ENCODE results near the gene ANKLE2.
"Not testable (repeated sequence)": the region's sequence is repeated elsewhere in the genome, so short reads cannot be mapped to it uniquely, and the experiment has no call there.

ANKLE2 gene

DNA sequence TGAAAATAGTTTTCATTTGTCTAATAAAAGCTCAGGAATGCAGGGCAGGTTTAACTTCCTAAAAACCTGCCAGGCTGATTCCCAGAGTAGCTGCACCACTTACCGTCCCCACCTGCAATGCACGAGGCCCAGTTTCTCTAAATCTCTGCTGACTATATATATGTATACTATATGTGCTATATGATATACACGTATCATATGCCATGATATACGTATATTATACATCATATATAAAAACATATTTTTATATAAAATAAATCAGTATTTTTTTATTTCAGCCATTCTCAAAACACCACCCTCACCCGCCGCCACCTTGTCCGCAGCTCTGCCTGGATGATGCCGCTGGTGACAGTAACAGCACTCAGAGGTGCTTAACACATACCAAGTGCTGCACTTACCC lies 2.3 kb downstream of the ANKLE2 start:
- no peak for DNase-seq
- Histone ChIP-seq H3K4me3 (ENCODE audit: low read depth, low read length) (peak overlapping the region; percentile 18), H3K27ac (peak overlapping the region; percentile 95), H3K36me3 (replicated peaks) (peaks cover 35% of the 10 kb centered on the region), H3K27me3 (replicated peaks) (no peaks in the 10 kb centered on the region)
- TF ChIP-seq, protein P1, sequence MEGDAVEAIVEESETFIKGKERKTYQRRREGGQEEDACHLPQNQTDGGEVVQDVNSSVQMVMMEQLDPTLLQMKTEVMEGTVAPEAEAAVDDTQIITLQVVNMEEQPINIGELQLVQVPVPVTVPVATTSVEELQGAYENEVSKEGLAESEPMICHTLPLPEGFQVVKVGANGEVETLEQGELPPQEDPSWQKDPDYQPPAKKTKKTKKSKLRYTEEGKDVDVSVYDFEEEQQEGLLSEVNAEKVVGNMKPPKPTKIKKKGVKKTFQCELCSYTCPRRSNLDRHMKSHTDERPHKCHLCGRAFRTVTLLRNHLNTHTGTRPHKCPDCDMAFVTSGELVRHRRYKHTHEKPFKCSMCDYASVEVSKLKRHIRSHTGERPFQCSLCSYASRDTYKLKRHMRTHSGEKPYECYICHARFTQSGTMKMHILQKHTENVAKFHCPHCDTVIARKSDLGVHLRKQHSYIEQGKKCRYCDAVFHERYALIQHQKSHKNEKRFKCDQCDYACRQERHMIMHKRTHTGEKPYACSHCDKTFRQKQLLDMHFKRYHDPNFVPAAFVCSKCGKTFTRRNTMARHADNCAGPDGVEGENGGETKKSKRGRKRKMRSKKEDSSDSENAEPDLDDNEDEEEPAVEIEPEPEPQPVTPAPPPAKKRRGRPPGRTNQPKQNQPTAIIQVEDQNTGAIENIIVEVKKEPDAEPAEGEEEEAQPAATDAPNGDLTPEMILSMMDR (IDR thresholded peaks at IDR 0.05; ENCODE audit: low read depth, low read length, missing control alignments), result no peak
- in situ Hi-C loops (cut with HindIII; ENCODE audit: low pct_ligation_motif_present, low sequenced_read_pairs), result no loop called here

DNA sequence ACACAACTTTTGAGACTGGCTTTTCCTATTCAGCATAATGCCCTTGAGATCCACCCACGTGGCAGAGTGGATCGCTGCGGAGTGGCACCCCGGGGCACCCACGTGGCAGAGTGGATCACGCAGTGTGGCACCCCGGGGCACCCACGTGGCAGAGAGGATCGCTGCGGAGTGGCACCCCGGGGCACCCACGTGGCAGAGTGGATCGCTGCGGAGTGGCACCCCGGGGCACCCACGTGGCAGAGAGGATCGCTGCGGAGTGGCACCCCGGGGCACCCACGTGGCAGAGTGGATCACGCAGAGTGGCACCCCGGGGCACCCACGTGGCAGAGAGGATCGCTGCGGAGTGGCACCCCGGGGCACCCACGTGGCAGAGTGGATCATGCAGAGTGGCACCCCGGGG lies 2.8 kb downstream of the ANKLE2 start:
- DNase-seq; H3K4me3 ChIP-seq (ENCODE audit: low read depth, low read length); H3K27ac ChIP-seq; in situ Hi-C loops (cut with HindIII; ENCODE audit: low pct_ligation_motif_present, low sequenced_read_pairs); H3K27me3 ChIP-seq (replicated peaks): not testable (repeated sequence)
- H3K36me3 ChIP-seq (replicated peaks), result peaks cover 40% of the 10 kb centered on the region

DNA sequence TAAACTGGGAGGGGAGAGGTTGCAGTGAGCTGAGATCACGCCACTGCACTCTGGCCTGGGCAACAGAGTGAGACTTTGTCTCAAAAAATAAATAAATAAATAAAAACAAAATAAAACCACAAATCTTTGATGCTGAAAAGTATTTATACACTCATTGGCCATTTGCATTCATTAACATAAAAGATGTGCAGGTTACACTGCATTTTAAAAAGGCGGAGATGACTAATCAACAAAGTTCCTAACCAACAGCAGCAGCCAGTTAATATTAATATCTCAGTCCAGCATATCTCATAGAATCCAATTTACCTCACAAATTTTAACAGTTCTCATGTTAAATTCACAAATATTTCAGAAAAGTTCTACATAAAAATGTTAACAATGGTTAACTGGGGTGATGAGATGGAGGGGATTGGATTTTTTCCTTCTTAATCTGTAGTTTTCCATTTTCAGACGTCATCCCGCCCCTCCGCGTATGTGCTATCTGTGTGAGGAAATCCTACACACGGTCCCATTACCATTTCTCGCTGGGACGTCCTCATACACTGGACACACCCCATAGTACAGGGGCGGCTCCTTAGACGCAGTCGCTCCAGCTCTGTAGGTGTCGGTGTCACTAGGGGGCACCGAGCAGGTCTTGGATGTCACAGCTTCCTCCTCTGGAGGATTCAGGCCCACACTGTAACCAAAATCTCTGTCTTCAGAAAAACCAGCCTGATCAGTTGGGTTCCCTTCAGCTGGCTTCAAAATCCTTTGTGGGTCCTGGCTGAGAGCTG lies 7.3 kb downstream of the ANKLE2 start:
- in situ Hi-C loops (cut with HindIII; ENCODE audit: low pct_ligation_motif_present, low sequenced_read_pairs), result no loop called here
- peaks cover 78% of the 10 kb centered on the region for H3K36me3 ChIP-seq (replicated peaks)
- no peaks in the 10 kb centered on the region for H3K27me3 ChIP-seq (replicated peaks)
- H3K4me3 ChIP-seq (ENCODE audit: low read depth, low read length), result no peak overlapping the region
- DNase-seq, result no peak
- no peak overlapping the region for H3K27ac ChIP-seq
- TF ChIP-seq, protein P1 (IDR thresholded peaks at IDR 0.05; ENCODE audit: low read depth, low read length, missing control alignments), result no peak

DNA sequence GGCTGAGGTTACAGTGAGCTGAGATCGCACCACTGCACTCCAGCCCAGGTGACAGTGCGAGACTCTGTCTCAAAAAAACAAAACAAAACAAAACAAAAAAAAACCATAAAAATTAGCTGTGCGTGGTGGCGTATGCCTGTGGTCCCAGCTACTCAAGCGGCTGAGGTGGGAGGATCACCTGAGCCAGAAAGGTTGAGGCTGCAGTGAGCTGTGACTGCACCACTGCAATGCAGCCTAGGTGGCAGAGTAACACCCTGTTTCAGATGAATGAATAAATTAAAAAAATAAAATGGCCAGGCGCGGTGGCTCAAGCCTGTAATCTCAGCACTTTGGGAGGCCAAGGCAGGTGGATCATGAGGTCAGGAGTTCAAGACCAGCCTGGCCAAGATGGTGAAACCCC lies 8.0 kb downstream of the ANKLE2 start:
- in situ Hi-C loops (cut with HindIII; ENCODE audit: low pct_ligation_motif_present, low sequenced_read_pairs); H3K27me3 ChIP-seq (replicated peaks); H3K4me3 ChIP-seq (ENCODE audit: low read depth, low read length); H3K27ac ChIP-seq; DNase-seq: not testable (repeated sequence)
- peaks cover 85% of the 10 kb centered on the region for H3K36me3 ChIP-seq (replicated peaks)

DNA sequence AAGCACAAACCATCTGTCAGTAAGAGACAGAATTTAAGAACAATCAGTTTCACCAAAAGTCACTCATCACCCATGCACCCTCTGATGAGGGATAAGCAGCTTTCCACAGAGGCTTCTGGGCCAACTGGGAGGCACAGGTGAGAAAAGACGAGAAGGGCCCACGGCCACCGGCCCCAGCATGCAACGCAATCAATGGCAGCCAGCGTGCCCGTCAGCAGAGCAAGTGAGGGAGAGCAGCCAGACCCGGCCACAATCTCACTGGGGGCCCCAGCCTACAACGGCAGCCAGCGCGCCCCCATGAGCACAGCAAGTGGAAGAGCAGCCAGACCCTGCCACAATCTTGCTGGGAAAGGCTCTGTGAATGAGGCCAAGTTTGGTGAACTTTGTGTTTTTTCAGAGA lies 13.3 kb downstream of the ANKLE2 start:
- no peaks in the 10 kb centered on the region for H3K27me3 ChIP-seq (replicated peaks)
- no peak for DNase-seq
- no peak overlapping the region for H3K27ac ChIP-seq
- peaks cover 92% of the 10 kb centered on the region for H3K36me3 ChIP-seq (replicated peaks)
- in situ Hi-C loops (cut with HindIII; ENCODE audit: low pct_ligation_motif_present, low sequenced_read_pairs), result no loop called here
- H3K4me3 ChIP-seq (ENCODE audit: low read depth, low read length), result no peak overlapping the region
- TF ChIP-seq, protein P1 (IDR thresholded peaks at IDR 0.05; ENCODE audit: low read depth, low read length, missing control alignments), result no peak

DNA sequence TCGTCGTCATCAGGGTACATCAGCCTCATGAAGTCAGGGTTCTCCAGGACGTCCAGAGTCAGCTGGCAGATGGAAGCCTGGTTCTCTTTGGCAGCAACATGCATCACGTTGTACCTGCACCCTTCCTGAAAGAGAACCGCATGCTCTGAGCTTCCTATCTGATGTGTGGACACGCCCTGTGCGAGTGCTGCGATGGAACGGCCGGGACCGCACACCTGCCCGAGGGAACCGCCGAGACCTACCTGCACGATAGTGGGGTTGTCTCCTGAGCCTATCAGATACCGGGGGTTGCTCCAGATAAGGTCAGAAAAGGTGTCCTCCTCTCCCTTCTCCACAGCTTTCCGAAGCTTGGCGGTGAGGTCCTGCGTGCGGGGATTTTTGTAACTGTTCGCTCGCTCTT lies 13.7 kb downstream of the ANKLE2 start:
- in situ Hi-C loops (cut with HindIII; ENCODE audit: low pct_ligation_motif_present, low sequenced_read_pairs), result no loop called here
- Histone ChIP-seq H3K27ac (no peak overlapping the region), H3K27me3 (replicated peaks) (no peaks in the 10 kb centered on the region), H3K36me3 (replicated peaks) (peaks cover 92% of the 10 kb centered on the region), H3K4me3 (ENCODE audit: low read depth, low read length) (no peak overlapping the region)
- TF ChIP-seq, protein P1 (IDR thresholded peaks at IDR 0.05; ENCODE audit: low read depth, low read length, missing control alignments), result no peak
- no peak for DNase-seq

DNA sequence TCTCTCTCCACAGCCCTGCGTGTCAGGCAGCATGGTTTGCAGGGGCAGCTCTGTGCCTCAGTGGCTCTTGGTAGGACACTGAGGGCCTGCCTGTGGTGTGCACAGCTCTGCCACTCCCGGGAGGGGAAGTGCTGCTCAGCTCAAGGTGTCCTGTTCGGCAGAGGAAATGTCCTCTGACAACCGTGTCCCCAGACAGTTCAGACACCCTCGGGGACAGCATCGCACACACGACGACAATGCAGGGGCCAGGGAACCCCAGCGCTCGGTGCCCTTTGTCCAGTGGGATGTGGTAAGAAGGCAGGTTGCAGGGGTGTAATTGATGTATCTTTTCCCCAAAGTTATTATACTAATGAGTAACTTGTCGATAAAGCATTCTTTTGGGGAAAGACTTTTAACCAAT lies 14.2 kb downstream of the ANKLE2 start:
- in situ Hi-C loops (cut with HindIII; ENCODE audit: low pct_ligation_motif_present, low sequenced_read_pairs), result no loop called here
- Histone ChIP-seq H3K27me3 (replicated peaks) (no peaks in the 10 kb centered on the region), H3K36me3 (replicated peaks) (peaks cover 90% of the 10 kb centered on the region), H3K27ac (no peak overlapping the region), H3K4me3 (ENCODE audit: low read depth, low read length) (no peak overlapping the region)
- TF ChIP-seq, protein P1 (IDR thresholded peaks at IDR 0.05; ENCODE audit: low read depth, low read length, missing control alignments), result no peak
- DNase-seq, result no peak
